GM08714 (cell line): ENCODE results near the gene HNRNPH2.

Experiments used
- H3K4me3 ChIP-seq: fragments of 200-500 bp; sonication (Bioruptor generic); 2 replicates; pipeline ENCODE4 v1.5.1; 2014; ENCODE audit warnings: mild to moderate bottlenecking, low read length, inconsistent platforms
- ZNF274 ChIP-seq: IDR thresholded peaks from 2 replicates; pipeline ENCODE4 v1.6.1; 2012; ENCODE audit warnings: mild to moderate bottlenecking, low read depth, low read length

Gene HNRNPH2, protein sequence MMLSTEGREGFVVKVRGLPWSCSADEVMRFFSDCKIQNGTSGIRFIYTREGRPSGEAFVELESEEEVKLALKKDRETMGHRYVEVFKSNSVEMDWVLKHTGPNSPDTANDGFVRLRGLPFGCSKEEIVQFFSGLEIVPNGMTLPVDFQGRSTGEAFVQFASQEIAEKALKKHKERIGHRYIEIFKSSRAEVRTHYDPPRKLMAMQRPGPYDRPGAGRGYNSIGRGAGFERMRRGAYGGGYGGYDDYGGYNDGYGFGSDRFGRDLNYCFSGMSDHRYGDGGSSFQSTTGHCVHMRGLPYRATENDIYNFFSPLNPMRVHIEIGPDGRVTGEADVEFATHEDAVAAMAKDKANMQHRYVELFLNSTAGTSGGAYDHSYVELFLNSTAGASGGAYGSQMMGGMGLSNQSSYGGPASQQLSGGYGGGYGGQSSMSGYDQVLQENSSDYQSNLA

DNA sequence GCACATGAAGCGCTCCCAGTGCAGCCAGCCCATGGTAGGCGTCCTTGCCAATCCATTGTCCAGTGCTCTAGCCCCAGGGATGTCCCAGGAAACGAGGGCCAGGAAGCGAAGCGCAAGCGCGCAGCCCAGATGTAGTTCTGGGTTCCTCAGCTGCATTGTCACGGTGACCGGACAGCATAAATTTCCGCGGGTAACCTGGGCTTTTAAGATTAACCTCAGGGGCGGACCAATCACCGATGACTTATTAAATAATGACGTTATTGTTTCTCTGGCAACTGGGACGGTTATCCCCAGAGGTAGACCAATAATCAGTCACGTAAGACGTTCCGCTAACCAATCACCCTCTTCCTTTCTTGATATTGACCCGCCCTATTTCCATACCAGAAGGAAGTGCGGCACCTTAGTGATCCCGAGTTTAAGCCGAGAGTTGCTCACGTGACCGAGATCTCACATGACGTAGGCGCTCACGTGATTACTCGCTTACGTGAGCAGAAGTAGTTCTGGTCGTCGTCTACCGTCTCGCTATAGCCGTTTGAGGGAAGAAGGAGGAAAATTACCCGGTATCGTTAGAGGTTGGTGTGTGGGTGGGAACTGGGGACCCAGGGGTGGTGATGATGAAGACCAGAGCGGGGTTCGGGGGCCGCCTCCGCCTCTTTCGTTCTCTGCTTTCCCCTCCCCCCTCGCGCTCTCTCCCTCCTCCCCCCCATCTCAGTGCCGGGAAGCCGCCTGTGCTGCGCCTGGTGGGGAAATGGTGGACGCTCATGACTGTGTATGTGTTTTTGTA lies at the start of gene HNRNPH2, which contains the start of gene GLA:
Gene HNRNPH2 (plus strand): TSS at position 475 of the 784 bp plus-strand sequence. CDS start 3,767 bp downstream, outside the sequence.
Gene GLA (minus strand): TSS at position 178 of the 784 bp plus-strand sequence. CDS start 22 bp downstream, at position 156.
- peak within 1 kb of the TSS; percentile 80 for H3K4me3 ChIP-seq
- no peak for TF ChIP-seq ZNF274

DNA sequence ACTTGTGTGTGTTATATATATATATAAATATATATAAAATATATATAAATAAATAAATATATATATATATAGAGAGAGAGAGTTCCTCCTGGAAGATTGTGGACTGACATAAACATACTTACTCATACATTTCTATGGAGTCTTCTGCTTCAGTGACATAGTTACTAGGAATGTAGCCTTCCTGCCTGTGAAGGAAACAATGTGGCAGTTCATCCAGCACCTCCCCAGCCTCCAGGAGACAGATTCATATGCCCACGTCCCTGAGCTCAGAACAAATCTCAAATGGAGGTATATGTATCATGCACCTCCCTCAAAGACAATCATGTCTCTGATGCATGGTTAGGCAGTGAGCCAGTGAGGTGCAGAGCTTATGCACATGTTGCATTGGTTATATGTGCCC lies 48.1 kb upstream of the HNRNPH2 start:
- no peak for TF ChIP-seq ZNF274
- H3K4me3 ChIP-seq: no peak overlapping the region

DNA sequence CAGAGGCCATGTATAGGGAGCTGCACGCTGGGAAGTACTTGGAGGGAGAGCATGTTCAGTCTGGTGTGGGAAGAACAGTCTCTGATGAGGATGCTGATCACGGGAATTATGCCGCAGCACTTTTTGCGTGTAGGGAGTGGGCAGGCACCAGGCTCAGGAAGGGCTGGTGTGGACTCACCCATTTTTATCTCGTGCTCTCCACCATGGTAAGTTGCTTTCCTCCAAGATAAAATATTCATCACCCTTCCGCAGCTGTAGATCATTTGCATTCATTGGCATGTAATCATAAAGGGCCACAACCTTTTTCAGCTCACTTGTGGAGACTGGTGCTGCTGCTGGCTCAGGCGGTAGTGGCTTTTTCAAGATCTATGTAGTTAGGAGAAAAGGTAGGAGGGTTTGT lies 47.6 kb upstream of the HNRNPH2 start:
- no peak for TF ChIP-seq ZNF274

DNA sequence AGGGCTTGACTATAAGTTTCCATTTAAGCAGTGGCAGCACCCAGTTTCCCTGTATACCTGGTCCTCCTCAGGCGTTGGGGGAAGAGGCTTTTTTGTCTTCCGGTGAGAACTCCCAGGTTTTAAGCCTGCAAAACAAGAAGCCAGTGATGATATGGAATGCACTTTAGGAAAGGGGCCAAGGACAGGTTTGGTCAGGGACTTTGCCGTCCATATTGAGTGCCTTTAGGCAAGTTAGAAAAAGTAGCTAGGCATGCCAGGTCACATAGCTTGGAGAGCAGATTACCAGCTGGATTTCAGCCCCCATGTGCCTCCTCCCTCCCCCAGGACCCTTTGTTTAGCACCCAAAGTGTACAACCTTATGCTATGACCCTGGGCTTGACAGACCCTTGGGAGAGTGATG lies 45.9 kb upstream of the HNRNPH2 start:
- TF ChIP-seq ZNF274: no peak
- H3K4me3 ChIP-seq: no peak overlapping the region

More for the DNA sequence above, 47.6 kb upstream of the HNRNPH2 start:
- no peak overlapping the region for H3K4me3 ChIP-seq

DNA sequence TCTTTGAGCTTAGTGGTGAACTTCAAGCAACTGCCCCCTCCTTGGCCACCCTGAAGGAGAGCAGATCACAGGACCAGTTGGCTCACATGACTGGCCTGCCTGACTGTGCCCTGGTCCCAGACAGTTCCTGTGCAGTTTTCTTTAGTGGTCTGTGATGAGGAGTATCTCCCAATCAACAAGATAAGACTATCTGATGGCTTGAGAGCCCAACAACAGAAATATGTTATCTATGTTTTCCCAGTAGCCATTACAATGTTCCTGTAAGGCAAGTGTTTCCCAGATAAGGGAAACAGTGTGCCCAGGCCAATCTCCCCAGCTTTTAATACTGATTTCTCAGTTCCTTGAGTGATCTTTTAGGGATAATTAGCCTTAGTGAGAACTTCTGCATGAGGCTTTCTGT lies 45.3 kb upstream of the HNRNPH2 start:
- no peak overlapping the region for H3K4me3 ChIP-seq
- TF ChIP-seq ZNF274: no peak

DNA sequence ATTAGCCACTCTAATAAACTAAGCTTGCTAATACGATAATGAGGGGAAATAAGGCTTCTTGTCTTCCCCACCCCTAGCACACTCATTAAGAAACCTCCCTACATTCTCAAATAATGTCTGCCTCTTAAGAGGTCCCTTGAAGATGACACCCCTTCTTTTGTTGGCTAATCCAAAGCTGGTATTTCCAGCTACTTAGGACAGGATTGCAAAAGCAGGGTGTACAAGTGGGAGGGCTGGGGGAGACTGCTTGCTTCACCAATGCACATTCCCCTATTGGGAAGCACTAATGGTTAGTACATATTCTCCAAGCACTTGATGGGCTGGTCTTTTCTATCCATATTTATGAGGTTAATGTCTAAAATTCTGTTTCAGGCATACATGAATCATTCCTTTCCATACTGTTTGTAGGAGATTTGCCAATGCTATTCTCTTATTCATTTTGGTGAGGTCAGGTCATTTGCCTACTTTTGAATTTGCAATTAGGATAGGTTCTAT lies 42.7 kb upstream of the HNRNPH2 start:
- no peak overlapping the region for H3K4me3 ChIP-seq
- no peak for TF ChIP-seq ZNF274

DNA sequence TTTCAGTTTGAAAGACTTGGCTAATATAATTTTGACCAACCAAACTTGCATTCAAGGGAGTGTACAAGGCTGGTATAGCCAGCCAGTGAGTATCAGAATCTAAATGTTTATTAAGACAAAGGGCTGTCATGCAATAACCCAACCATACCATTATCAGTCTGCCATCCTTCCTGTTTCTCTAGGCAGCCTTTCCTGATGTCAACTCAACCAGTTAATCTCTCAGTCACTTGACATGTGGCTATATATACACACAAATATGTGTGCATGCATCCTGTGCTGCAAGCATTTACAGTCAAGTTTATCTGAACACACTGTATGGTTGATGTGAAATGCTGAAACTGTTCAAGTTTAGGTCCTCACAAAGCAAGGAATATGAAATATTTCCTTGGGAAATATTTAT lies 39.2 kb upstream of the HNRNPH2 start:
- no peak for TF ChIP-seq ZNF274

DNA sequence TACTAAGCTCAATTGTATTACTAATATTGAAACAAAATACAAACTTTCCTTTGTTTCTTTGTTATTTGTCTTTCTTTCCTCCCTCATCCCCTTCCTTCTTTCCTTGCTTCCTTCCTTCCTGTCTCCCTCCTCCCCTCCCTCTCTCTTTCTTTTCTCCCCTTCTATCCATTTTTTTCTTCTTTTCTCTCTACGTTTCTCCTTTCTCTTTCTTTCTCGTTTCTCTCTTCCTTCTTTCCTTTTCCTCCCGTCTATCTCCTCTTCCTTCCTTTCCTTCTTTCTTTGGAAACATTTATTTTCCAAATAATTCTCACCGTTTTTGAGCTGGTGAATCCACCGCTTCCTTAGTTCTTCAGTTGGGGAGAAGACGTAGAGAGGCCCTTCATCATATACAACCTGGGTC lies 38.3 kb upstream of the HNRNPH2 start:
- no peak overlapping the region for H3K4me3 ChIP-seq
- no peak for TF ChIP-seq ZNF274

More for the DNA sequence above, 39.2 kb upstream of the HNRNPH2 start:
- H3K4me3 ChIP-seq: no peak overlapping the region

DNA sequence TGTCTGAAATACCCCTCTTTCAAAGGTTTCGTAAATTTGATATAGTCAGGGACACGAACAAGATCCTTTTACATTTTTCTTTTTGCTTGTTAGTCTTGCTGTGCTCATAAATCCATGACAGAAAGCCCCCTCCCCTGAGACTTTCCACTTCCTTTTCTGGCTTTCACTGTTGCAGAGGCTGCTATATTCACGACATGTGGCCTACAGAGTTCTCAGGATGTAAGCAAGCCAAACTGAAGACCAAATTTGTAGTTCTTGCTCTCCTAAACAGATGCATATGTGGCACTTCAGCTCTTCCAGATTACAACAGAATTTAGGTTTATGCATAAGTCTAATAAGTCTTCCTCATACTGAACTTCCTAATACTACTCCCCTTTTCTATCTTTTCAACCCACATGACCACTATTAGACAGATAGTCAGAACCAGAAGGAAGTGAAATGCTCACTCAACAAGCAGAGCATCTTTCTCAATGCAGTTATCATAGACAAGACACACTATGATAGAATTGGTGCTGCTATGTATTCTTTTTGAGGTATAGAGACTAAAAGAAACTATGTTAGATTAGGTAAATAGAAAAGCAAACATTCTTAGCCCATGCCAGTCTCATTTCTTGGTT lies 37.0 kb upstream of the HNRNPH2 start:
- H3K4me3 ChIP-seq: no peak overlapping the region
- TF ChIP-seq ZNF274: no peak

DNA sequence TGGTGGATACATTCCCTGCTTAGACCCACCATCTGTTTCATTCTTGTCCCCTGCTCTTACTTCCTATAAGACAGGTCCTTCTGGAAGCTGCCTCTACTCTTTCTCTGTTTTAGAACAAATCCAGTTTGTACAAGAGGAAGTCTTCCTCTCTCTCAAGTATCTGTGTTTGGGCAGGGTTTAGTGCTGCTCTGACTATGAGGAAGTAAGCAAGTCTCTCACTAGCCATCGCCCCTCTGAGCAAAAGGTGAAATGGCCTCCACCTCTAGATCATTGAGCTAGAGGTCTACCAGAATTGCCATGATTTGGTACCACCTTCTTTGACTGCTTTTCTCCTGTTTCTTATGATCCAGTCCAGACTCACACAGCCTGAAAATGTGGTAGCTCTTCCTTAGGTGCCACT lies 30.5 kb upstream of the HNRNPH2 start:
- no peak for TF ChIP-seq ZNF274
- no peak overlapping the region for H3K4me3 ChIP-seq

DNA sequence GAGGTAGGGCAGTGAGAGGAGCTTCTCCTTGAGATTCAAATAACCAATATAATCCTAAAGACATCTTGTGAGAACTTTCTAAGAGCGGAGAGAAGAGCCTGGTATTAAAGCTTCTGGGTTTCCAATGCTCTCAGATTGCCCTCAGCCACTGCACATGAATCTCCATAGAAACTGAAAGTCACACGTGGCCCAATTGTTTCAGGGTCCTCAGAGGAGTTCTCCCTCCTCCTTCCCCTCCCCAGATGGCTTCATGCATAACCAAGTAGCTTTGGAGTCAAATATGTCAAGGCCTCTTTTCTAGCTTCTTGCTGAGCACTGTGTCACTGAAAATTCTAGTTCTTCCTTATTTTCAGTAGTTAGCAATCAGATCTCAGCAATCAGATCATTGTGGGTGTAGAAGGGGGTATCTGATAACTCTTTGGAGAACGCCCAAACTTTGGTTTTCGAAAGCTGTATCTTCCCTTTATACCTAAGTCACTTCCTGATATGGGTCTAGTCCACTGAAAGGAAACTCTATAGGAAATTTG lies 24.3 kb upstream of the HNRNPH2 start:
- H3K4me3 ChIP-seq: peak overlapping the region; percentile 57
- TF ChIP-seq ZNF274: no peak

DNA sequence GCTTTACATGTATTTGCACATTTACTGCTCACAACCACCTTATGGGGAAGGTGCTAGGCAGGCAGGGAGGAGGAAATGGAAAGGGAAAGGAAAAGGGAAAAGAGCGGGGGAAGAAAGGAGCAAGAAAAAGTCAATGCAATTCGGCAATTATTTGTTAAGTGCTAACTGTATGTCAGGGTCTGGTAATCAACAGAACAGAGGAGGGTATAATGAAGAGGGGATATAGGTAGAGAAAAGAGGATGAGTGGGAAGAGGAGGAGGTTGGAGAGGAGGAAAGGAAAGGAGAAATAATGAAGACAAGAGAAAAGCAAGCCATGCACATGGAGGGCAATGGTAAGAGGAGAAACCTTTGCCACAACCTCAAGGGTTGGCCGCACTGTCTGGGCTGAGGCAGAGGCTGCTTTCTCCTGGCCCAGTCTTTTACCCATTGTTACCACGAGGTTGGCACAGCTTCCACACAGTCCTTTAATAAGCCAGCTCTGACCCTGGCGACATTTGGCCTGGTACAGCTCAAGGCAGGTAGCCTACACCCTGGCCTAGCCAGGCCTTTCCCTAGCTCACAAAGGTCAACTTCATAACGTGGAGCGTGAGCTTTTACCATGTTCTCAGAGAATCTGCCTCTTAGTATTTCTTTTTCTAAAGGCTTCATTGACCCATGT lies 22.9 kb upstream of the HNRNPH2 start:
- peak overlapping the region; percentile 57 for H3K4me3 ChIP-seq

DNA sequence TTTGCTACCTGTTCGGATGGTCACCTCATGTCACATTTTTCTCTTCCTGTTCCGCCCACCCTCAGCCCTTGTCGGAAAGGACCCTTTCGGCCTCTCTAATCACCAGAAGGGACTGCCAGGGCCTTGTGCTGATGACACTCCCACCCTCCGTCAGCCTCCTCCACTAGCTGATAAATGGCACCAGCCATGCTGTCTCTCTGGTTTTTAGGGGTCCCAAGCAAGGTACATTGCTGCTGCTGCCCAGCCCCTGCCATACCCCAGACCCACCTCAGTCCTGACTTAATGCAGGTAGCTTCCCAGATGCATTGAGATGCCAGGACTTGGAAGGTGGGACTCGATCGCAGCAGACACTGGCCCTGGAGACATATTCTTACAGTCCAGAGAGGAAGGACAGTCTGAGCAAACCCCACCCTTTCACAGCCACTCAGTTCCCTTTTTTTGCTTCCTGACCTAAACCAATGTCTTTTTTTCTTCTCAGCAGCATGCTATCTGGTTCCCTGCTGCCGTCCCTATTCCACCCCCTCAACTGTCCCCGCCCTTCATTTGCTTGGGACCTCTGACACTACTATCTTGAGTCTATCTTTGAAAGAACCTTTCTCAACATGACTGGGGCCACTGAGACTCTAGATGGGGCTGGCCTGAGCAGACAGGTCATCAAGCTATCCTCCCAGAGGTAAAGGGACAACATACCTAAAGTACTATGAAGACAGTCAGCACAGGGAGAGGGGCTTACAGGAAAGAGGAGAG lies 22.1 kb upstream of the HNRNPH2 start, which contains the start of gene BTK:
Gene BTK (minus strand): TSS at position 397 of the 747 bp plus-strand sequence. CDS start 10,907 bp downstream, outside the sequence.
- no peak for TF ChIP-seq ZNF274
- H3K4me3 ChIP-seq: peak within 1 kb of the TSS; percentile 57

More for the DNA sequence above, 22.9 kb upstream of the HNRNPH2 start:
- no peak for TF ChIP-seq ZNF274
